Activated CD8-positive, alpha-beta memory T cell treated with anti-CD3 and anti-CD28 coated beads for 48 hours (primary cell): ENCODE results near the gene NFASC.

Source experiments
- DNase-seq, 3 experiments: peaks; one replicate each; pipeline ENCODE4 v3.0.0-alpha.2; 2020; ENCODE audit warnings: low read depth in 2 of 3, low spot score in 2 of 3

The NFASC gene

GRCh38 chr1:205002705-205003104 lies 132.0 kb downstream of the NFASC start:
- no peak for DNase-seq

- DNase-seq: no peak
These were observed 132.9 kb downstream of the NFASC start for GRCh38 chr1:205003358-205004131.

GRCh38 chr1:205004351-205004750 lies 133.7 kb downstream of the NFASC start:
- DNase-seq: no peak

- no peak for DNase-seq
These were observed 138.2 kb downstream of the NFASC start for GRCh38 chr1:205008896-205009295.

- DNase-seq: no peak
These were observed 139.0 kb downstream of the NFASC start for GRCh38 chr1:205009670-205010069.

- no peak for DNase-seq
These were observed 141.9 kb downstream of the NFASC start for GRCh38 chr1:205012391-205013140.

GRCh38 chr1:205013683-205014367 lies 143.2 kb downstream of the NFASC start:
- no peak for DNase-seq

- DNase-seq: no peak
These were observed 144.1 kb downstream of the NFASC start for GRCh38 chr1:205014783-205015182.

- no peak for DNase-seq
These were observed 144.6 kb downstream of the NFASC start for GRCh38 chr1:205015241-205015640.

GRCh38 chr1:205016075-205016474 lies 145.4 kb downstream of the NFASC start:
- no peak for DNase-seq

- no peak for DNase-seq
These were observed 145.9 kb downstream of the NFASC start for GRCh38 chr1:205016584-205016983.

- DNase-seq: no peak
These were observed 146.3 kb downstream of the NFASC start for GRCh38 chr1:205017001-205017400.

- no peak for DNase-seq
These were observed 147.1 kb downstream of the NFASC start for GRCh38 chr1:205017766-205018165.

- no peak for DNase-seq
These were observed 147.7 kb downstream of the NFASC start for GRCh38 chr1:205018381-205018780.

- DNase-seq: no peak
These were observed 149.8 kb downstream of the NFASC start for GRCh38 chr1:205020466-205020865.

GRCh38 chr1:205024679-205025078 lies 154.0 kb downstream of the NFASC start:
- no peak for DNase-seq

- DNase-seq: no peak
These were observed 154.6 kb downstream of the NFASC start for GRCh38 chr1:205025239-205025638.

GRCh38 chr1:205026181-205026580 lies 155.5 kb downstream of the NFASC start:
- no peak for DNase-seq

GRCh38 chr1:205028390-205028789 lies 157.7 kb downstream of the NFASC start:
- no peak for DNase-seq

- DNase-seq: no peak
These were observed 158.3 kb downstream of the NFASC start for GRCh38 chr1:205028924-205029323.

GRCh38 chr1:205030241-205030640 lies 159.6 kb downstream of the NFASC start:
- DNase-seq: no peak

GRCh38 chr1:205030896-205031295 lies 160.2 kb downstream of the NFASC start:
- no peak for DNase-seq
